ENCODE data around the gene ERMARD. TPM values are rescaled to one million over a fixed set of nuclear protein-coding genes. Genes with fewer than 3 reads are reported as not detected.
A peak's percentile ranks its signal among the peaks of the same experiment; 100 is the strongest.

Gene ERMARD
- total RNA-seq, 1 experiment from 2014 or later: 13.6 TPM

GRCh38 chr6:169763308-169763707, 11.9 kb downstream of the ERMARD start:
- H2BK12ac ChIP-seq (ENCODE audit: insufficient read length, low read depth, low read length): no peak overlapping the region
- Mint-ChIP-seq H3K4me1 (no peaks in the 10 kb centered on the region), H3K27ac (peak overlapping the region in 2 of 3 experiments; percentile 2 to 29; a peak in 2 of 7 replicates), H3K36me3 (ENCODE audit: insufficient read depth in 1 of 3, low read depth in 3 of 3) (peaks cover 2 to 55% (median 53%) of the 10 kb centered on the region in 3 experiments; a peak in 5 of 7 replicates), H3K27me3 (ENCODE audit: low read depth) (no peaks in the 10 kb centered on the region; the same call in 1 of the 2 replicates), H3K9me3 (no peaks in the 10 kb centered on the region), H3K4me3 (no peak overlapping the region)
- H3K27me3 ChIP-seq (ENCODE audit: insufficient read depth, low read length): no peaks in the 10 kb centered on the region
- no peak overlapping the region for H3K18ac ChIP-seq (ENCODE audit: insufficient read length, low read depth, low read length)
- H4K8ac ChIP-seq (replicated peaks; ENCODE audit: insufficient read length, low read depth, low read length): no peak overlapping the region
- no peaks in the 10 kb centered on the region for H3K79me1 ChIP-seq (ENCODE audit: insufficient read depth, low read depth, low read length, poor library complexity, severe bottlenecking)
- no peak overlapping the region for H2BK5ac ChIP-seq (ENCODE audit: insufficient read length, low read length)
- no peak overlapping the region for H2AFZ ChIP-seq (ENCODE audit: low read length)
- no peak overlapping the region for H3K4ac ChIP-seq (ENCODE audit: low read depth, low read length)
- no peak overlapping the region for H3K9ac ChIP-seq (ENCODE audit: extremely low read depth, insufficient read length, low read length)
- no peak overlapping the region for H2BK120ac ChIP-seq (ENCODE audit: low read depth, low read length, poor library complexity, severe bottlenecking)
- no peak overlapping the region for H2BK15ac ChIP-seq (ENCODE audit: low read depth, low read length)
- H3K9me3 ChIP-seq (ENCODE audit: control insufficient read depth, low read depth, low read length): no peaks in the 10 kb centered on the region
- no peak overlapping the region for H3K4me2 ChIP-seq (ENCODE audit: insufficient read depth, insufficient read length, low read length)
- no peak overlapping the region for H4K91ac ChIP-seq (ENCODE audit: insufficient read length, low read depth, low read length)
- no peak overlapping the region for H3T11ph ChIP-seq (ENCODE audit: low read length)
- no peak overlapping the region for H2BK20ac ChIP-seq (ENCODE audit: low read depth, low read length, poor library complexity, severe bottlenecking)
- no CpG with 5 or more reads among the region's 10 CpGs for WGBS (ENCODE audit: extremely low coverage, insufficient read length, low lambda C conversion rate)
- no peak for DNase-seq
- TF ChIP-seq CTCF (conservative IDR thresholded peaks at IDR 0.05): no peak
- H3K79me2 ChIP-seq (ENCODE audit: insufficient read depth, low read length): no peaks in the 10 kb centered on the region
- no peaks in the 10 kb centered on the region for H3K23me2 ChIP-seq (ENCODE audit: insufficient read length, low read depth, low read length, poor library complexity, severe bottlenecking)
- no peak overlapping the region for H3K23ac ChIP-seq (ENCODE audit: insufficient read length, low read depth, low read length)
- no peak overlapping the region for H2AK5ac ChIP-seq (ENCODE audit: insufficient read length, low read length)
- H3K14ac ChIP-seq (ENCODE audit: insufficient read depth, low read length): no peak overlapping the region
- no peak overlapping the region for H4K5ac ChIP-seq (ENCODE audit: insufficient read length, low read depth, low read length)
- H3K56ac ChIP-seq (ENCODE audit: insufficient read length, low read depth, low read length): no peak overlapping the region
- H3K27ac ChIP-seq (ENCODE audit: insufficient read length, low read depth, low read length): no peak overlapping the region
- H3K4me1 ChIP-seq (ENCODE audit: insufficient read depth, low read length): no peaks in the 10 kb centered on the region
- no peaks in the 10 kb centered on the region for H4K20me1 ChIP-seq (ENCODE audit: control insufficient read depth, insufficient read depth, insufficient read length)
